HCT116 (cell line): ENCODE data around the gene SNPH. TPM values are rescaled to one million over a fixed set of nuclear protein-coding genes. Genes with fewer than 3 reads are reported as not detected.
"Not testable (repeated sequence)": the region's sequence is repeated elsewhere in the genome, so short reads cannot be mapped to it uniquely, and the experiment has no call there.

Experiments
- ATAC-seq: fragments of 200-7000 bp; cut with Tn5 transposase; 2 replicates; pipeline ENCODE4 v1.9.1; 2020; ENCODE audit warnings: mild to moderate bottlenecking, moderate library complexity
- Bru-seq: library from RNA; stranded (reverse); fragments of 400-500 nt; gene quantifications from one replicate; lab custom pipeline; 2021; lab: Mats Ljungman, UMichigan
- BruChase-seq, 2 experiments: library from RNA; stranded (reverse); fragments of 400-500 nt; gene quantifications; one replicate each; lab custom pipeline; 2021; lab: Mats Ljungman, UMichigan
- BruUV-seq: library from RNA; stranded (reverse); fragments of 400-500 nt; replicated peaks from 2 replicates; lab custom pipeline; 2021; lab: Mats Ljungman, UMichigan
- CTCF ChIA-PET: fragments of 300-600 bp; sonication (Branson Sonifier 250); formaldehyde crosslinking; loops from one replicate; lab custom pipeline; 2021; ENCODE audit warnings: antibody characterized with exemption; lab: Charles Lee
- POLR2A ChIA-PET: fragments of 300-600, 350-600 bp; sonication (Branson Sonifier 250); formaldehyde crosslinking; loops from one replicate; lab custom pipeline; 2021; ENCODE audit warnings: antibody characterized with exemption; lab: Charles Lee
- RAD21 ChIA-PET, 2 experiments: fragments of 300-600 bp; sonication (Branson Sonifier 250); formaldehyde crosslinking; loops; one replicate each; lab custom pipeline; 2023; ENCODE audit warnings: low total read pairs in 2 of 2; ENCODE audit not compliant: uncharacterized antibody in 2 of 2, unreplicated experiment in 2 of 2, low non-redundant PET in 1 of 2; lab: Charles Lee
- DNase-seq: peaks from one replicate; pipeline ENCODE4 v3.0.0-alpha.2; 2010; ENCODE audit warnings: low read depth, low spot score
- H2AFZ ChIP-seq: fragments of 200-600 bp; shearing (Covaris generic), sonication (generic); 2 replicates; pipeline ENCODE4 v1.6.1; 2017; ENCODE audit warnings: low read depth, mixed run types, mixed read lengths, antibody characterized with exemption, low read length; ENCODE audit not compliant: poor library complexity, severe bottlenecking
- H3K27ac ChIP-seq: 2 replicates; pipeline ENCODE4 v1.5.1; 2012; ENCODE audit warnings: low read depth, low read length
- H3K27me3 ChIP-seq: fragments of 200-600 bp; sonication (generic); 2 replicates; pipeline ENCODE4 v1.6.1; 2016; ENCODE audit warnings: mixed run types, low read length, mixed read lengths; ENCODE audit not compliant: insufficient read depth
- H3K36me3 ChIP-seq, 2 experiments: fragments of 200-500 bp in 1 of 2; fragments of 200-600 bp in 1 of 2; sonication (Bioruptor generic) in 1 of 2; sonication (generic) in 1 of 2; 2 replicates each; pipeline versions ENCODE4 v1.5.1 to v1.6.1; 2014 to 2016; ENCODE audit warnings: low read length in 2 of 2, inconsistent platforms in 1 of 2, mixed read lengths in 1 of 2, mixed run types in 1 of 2; ENCODE audit not compliant: insufficient read depth in 2 of 2, control insufficient read depth in 1 of 2
- H3K4me1 ChIP-seq, 2 experiments: fragments of 200-600 bp in 1 of 2; sonication (generic) in 1 of 2; 2 replicates each; pipeline versions ENCODE4 v1.5.1 to v1.6.1; 2012 to 2017; ENCODE audit warnings: low read length in 2 of 2, inconsistent platforms in 1 of 2, mild to moderate bottlenecking in 1 of 2, mixed read lengths in 1 of 2, mixed run types in 1 of 2, moderate library complexity in 1 of 2; ENCODE audit not compliant: insufficient read depth in 2 of 2, control insufficient read depth in 1 of 2
- H3K4me2 ChIP-seq: fragments of 200-600 bp; sonication (generic); 2 replicates; pipeline ENCODE4 v1.6.1; 2017; ENCODE audit warnings: mixed run types, low read length, mixed read lengths
- H3K4me3 ChIP-seq, 2 experiments: fragments of 200-600 bp in 1 of 2; sonication (generic) in 1 of 2; replicated peaks in 1 of 2; 2 replicates each; pipeline ENCODE4 v1.5.1; 2011 to 2016; ENCODE audit warnings: low read length in 2 of 2, control low read depth in 1 of 2, low read depth in 1 of 2, mild to moderate bottlenecking in 1 of 2, mixed read lengths in 1 of 2, mixed run types in 1 of 2
- H3K79me2 ChIP-seq: fragments of 200-600 bp; sonication (generic); 2 replicates; pipeline ENCODE4 v1.6.1; 2017; ENCODE audit warnings: mild to moderate bottlenecking, mixed run types, low read length, moderate library complexity, mixed read lengths; ENCODE audit not compliant: insufficient read depth
- H3K9ac ChIP-seq: fragments of 200-600 bp; sonication (generic); 2 replicates; pipeline ENCODE4 v1.6.1; 2016; ENCODE audit warnings: low read length, mixed read lengths
- H3K9me2 ChIP-seq: fragments of 200-600 bp; sonication (generic), shearing (Covaris generic); 2 replicates; pipeline ENCODE4 v1.6.1; 2017; ENCODE audit warnings: mixed run types, mild to moderate bottlenecking, moderate library complexity; ENCODE audit not compliant: insufficient read depth
- H3K9me3 ChIP-seq, 2 experiments: fragments of 200-500 bp in 1 of 2; fragments of 200-600 bp in 1 of 2; sonication (Bioruptor generic) in 1 of 2; sonication (generic) in 1 of 2; 2 replicates each; pipeline ENCODE4 v1.6.1; 2014 to 2017; ENCODE audit warnings: low read length in 2 of 2, mixed read lengths in 2 of 2, inconsistent platforms in 1 of 2, low read depth in 1 of 2, mild to moderate bottlenecking in 1 of 2, mixed run types in 1 of 2, moderate library complexity in 1 of 2; ENCODE audit not compliant: control insufficient read depth in 1 of 2, insufficient read depth in 1 of 2
- H4K20me1 ChIP-seq: fragments of 200-600 bp; sonication (generic), shearing (Covaris generic); 2 replicates; pipeline ENCODE4 v1.6.1; 2017; ENCODE audit warnings: mixed run types, mild to moderate bottlenecking, moderate library complexity; ENCODE audit not compliant: insufficient read depth
- ATF3 ChIP-seq: IDR thresholded peaks from 2 replicates; pipeline ENCODE4 v1.6.1; 2012
- EGR1 ChIP-seq: IDR thresholded peaks from 2 replicates; pipeline ENCODE4 v1.6.1; 2012; ENCODE audit warnings: low read depth
- FOSL1 ChIP-seq: IDR thresholded peaks from 2 replicates; pipeline ENCODE4 v1.6.1; 2012; ENCODE audit warnings: low read depth
- POLR2AphosphoS5 ChIP-seq: IDR thresholded peaks from 2 replicates; pipeline ENCODE4 v1.6.1; 2011; ENCODE audit warnings: mild to moderate bottlenecking, low read depth, low read length, moderate library complexity
- SIN3A ChIP-seq: IDR thresholded peaks from 2 replicates; pipeline ENCODE4 v1.6.1; 2012; ENCODE audit warnings: low read depth
- SP1 ChIP-seq: IDR thresholded peaks from 2 replicates; pipeline ENCODE4 v1.6.1; 2012; ENCODE audit warnings: low read depth
- TCF7L2 ChIP-seq: IDR thresholded peaks from 2 replicates; pipeline ENCODE4 v1.7.0; 2011; ENCODE audit warnings: borderline replicate concordance, inconsistent platforms; ENCODE audit not compliant: insufficient read depth, insufficient read length; ENCODE audit errors: extremely low read depth
- YY1 ChIP-seq: IDR thresholded peaks from 2 replicates; pipeline ENCODE4 v1.6.1; 2011; ENCODE audit warnings: low read length, low read depth, moderate library complexity, mild to moderate bottlenecking; ENCODE audit not compliant: insufficient replicate concordance; ENCODE audit errors: extremely low read depth
- ZFX ChIP-seq: fragments of 450-650 bp; IDR thresholded peaks from 2 replicates; pipeline ENCODE4 v1.6.1; 2017
- ZNF274 ChIP-seq: fragments of 200-500 bp; sonication (Bioruptor generic); IDR thresholded peaks from 2 replicates; pipeline ENCODE4 v1.6.1; 2014; ENCODE audit warnings: mild to moderate bottlenecking, low read depth, low read length, inconsistent platforms
- intact Hi-C: fragments of 100-400 bp; cut with micrococcal nuclease; formaldehyde crosslinking; loops from 2 replicates; pipeline ENCODE4 v1.10.0; 2022
- long read RNA-seq: library from polyadenylated mRNA; unstranded; transcript quantifications from one replicate; pipeline ENCODE4 v2.0.0, GENCODE V29; 2021; ENCODE audit not compliant: unreplicated experiment
- polyA plus RNA-seq: library from polyadenylated mRNA; unstranded; fragments of >200 nt; gene quantifications from 2 replicates; pipeline ENCODE4 v1.2.1, GENCODE V29; 2012; ENCODE audit warnings: missing spikeins
- total RNA-seq: library from RNA; stranded (reverse); gene quantifications from one replicate; pipeline ENCODE4 v1.2.1, GENCODE V29; 2021; ENCODE audit not compliant: unreplicated experiment
- TF ChIP-seq, protein P1 (sequence below), 3 experiments: fragments of 200-600 bp in 1 of 3; sonication (generic) in 1 of 3; IDR thresholded peaks in 2 of 3; conservative IDR thresholded peaks in 1 of 3; 2 replicates each; pipeline ENCODE4 v1.5.1; 2012 to 2017; ENCODE audit warnings: low read depth in 2 of 3, low read length in 2 of 3, antibody characterized with exemption in 1 of 3, borderline replicate concordance in 1 of 3, control low read depth in 1 of 3, mild to moderate bottlenecking in 1 of 3, mixed read lengths in 1 of 3, mixed run types in 1 of 3, moderate library complexity in 1 of 3; ENCODE audit not compliant: insufficient read depth in 1 of 3

The SNPH gene
- total RNA-seq = 3.2 TPM
- 2.8 TPM in 2 replicates for polyA plus RNA-seq
- percentile 33 among the genes with signal in this experiment for Bru-seq, nascent RNA
- BruChase-seq, experiment 1, labeled RNA remaining after a 6-hour chase = percentile 47 among the genes with signal in this experiment
- BruChase-seq, experiment 2, labeled RNA remaining after a 2-hour chase = percentile 55 among the genes with signal in this experiment
- long read RNA-seq, partial matches to known transcripts = 0 of 8 reads
- long read RNA-seq, other reads (novel, unspliced or antisense) = 8 of 8 reads

GRCh38 chr20:1266167-1266973 lies at the start of gene SNPH:
SNPH (plus strand) TSS chr20:1266294; CDS start chr20:1296240, 29,946 bp downstream.
- TF ChIP-seq FOSL1 = no peak
- TF ChIP-seq POLR2AphosphoS5 = 0 out of 2 replicates have a peak, but pooled peaks have one; percentile 25
- no peak for TF ChIP-seq ATF3
- TF ChIP-seq, protein P1, sequence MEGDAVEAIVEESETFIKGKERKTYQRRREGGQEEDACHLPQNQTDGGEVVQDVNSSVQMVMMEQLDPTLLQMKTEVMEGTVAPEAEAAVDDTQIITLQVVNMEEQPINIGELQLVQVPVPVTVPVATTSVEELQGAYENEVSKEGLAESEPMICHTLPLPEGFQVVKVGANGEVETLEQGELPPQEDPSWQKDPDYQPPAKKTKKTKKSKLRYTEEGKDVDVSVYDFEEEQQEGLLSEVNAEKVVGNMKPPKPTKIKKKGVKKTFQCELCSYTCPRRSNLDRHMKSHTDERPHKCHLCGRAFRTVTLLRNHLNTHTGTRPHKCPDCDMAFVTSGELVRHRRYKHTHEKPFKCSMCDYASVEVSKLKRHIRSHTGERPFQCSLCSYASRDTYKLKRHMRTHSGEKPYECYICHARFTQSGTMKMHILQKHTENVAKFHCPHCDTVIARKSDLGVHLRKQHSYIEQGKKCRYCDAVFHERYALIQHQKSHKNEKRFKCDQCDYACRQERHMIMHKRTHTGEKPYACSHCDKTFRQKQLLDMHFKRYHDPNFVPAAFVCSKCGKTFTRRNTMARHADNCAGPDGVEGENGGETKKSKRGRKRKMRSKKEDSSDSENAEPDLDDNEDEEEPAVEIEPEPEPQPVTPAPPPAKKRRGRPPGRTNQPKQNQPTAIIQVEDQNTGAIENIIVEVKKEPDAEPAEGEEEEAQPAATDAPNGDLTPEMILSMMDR (IDR thresholded peaks at IDR 0.05 in 2 of 3, conservative IDR thresholded peaks at IDR 0.05 in 1 of 3; ENCODE audit: borderline replicate concordance in 1 of 3, insufficient read depth in 1 of 3, low read depth in 2 of 3, low read length in 2 of 3) = no peak
- TF ChIP-seq SIN3A = no peak; the same call in 1 of the 2 replicates
- peak; percentile 50; the same call in 1 of the 2 replicates for TF ChIP-seq ZFX
- no peak for TF ChIP-seq EGR1
- no peak for TF ChIP-seq TCF7L2
- TF ChIP-seq SP1 = peak; percentile 16; the same call in 1 of the 2 replicates
- no peak for TF ChIP-seq YY1
- TF ChIP-seq ZNF274 = no peak
- peak; percentile 93 for ATAC-seq
- H3K4me3 ChIP-seq = peak within 1 kb of the TSS; percentile 57 to 70
- no peaks in the 10 kb centered on the region; the same call in 1 of the 2 replicates for H3K9me2 ChIP-seq
- peak within 1 kb of the TSS; percentile 38; the same call in 1 of the 2 replicates for H3K27ac ChIP-seq
- CTCF ChIA-PET = no interaction called here
- BruUV-seq = no TSS peak
- RAD21 ChIA-PET = interaction anchor here in 1 of 2 experiments (0.6 kb wide), 1 partner anchor 23 kb away, joined by 3 read pairs; no protein-coding TSS in a partner anchor
- no peaks in the 10 kb centered on the region for H3K36me3 ChIP-seq
- peak within 1 kb of the TSS; percentile 75 for H3K4me2 ChIP-seq
- H4K20me1 ChIP-seq = no peaks in the 10 kb centered on the region
- no peaks in the 10 kb centered on the region for H3K9me3 ChIP-seq
- POLR2A ChIA-PET = interaction anchor here (0.6 to 1.4 kb wide), 5 partner anchors 8 to 188 kb away, joined by 3 to 5 read pairs (median 3); no protein-coding TSS in a partner anchor
- H2AFZ ChIP-seq = peak within 1 kb of the TSS; percentile 44
- peak; percentile 53 for DNase-seq
- H3K27me3 ChIP-seq = no peaks in the 10 kb centered on the region
- no peaks in the 10 kb centered on the region for H3K79me2 ChIP-seq
- peaks cover 6 to 21% of the 10 kb centered on the region in 2 experiments; a peak in 3 of 4 replicates for H3K4me1 ChIP-seq
- H3K9ac ChIP-seq = peak within 1 kb of the TSS; percentile 39
- intact Hi-C loops = no loop called here

DNA sequence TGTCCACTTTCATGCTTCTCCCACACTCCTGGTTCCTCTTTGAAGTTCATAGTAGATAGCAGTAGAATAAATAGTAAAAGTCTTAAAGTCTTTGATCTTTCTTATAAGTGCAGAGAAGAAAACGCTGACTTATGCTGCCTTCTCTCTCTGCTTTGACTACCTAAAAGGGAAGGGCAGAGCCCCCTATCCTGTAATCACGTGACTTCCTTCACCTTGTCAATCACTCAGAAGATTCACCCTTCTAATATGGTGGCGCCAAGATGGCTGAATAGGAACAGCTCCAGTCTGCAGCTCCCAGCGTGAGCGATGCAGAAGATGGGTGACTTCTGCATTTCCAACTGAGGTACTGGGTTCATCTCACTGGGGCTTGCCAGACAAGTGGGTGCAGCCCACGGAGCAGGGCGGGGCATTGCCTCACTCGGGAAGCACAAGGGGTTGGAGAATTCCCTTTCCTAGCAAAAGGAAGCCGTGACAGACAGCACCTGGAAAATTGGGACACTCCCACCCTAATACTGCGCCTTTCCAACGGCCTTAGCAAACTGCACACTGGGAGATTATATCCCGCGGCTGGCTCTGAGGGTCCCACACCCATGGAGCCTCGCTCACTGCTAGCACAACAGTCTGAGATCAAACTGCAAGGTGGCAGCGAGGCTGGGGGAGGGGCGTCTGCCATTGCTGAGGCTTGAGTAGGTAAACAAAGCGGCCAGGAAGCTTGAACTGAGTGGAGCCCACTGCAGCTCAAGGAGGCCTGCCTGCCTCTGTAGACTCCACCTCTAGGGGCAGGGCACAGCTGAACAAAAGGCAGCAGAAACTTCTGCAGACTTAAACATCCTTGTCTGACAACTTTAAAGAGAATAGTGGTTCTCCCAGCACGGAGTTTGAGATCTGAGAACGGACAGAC lies 49.3 kb upstream of the SNPH start:
- H3K27ac ChIP-seq, H3K9ac ChIP-seq, H3K4me3 ChIP-seq, POLR2A ChIA-PET, ATAC-seq, H3K79me2 ChIP-seq, RAD21 ChIA-PET, H3K27me3 ChIP-seq, H2AFZ ChIP-seq, CTCF ChIA-PET, H3K9me3 ChIP-seq, BruUV-seq, H3K36me3 ChIP-seq, H3K4me2 ChIP-seq, H3K9me2 ChIP-seq, H4K20me1 ChIP-seq, DNase-seq: not testable (repeated sequence)
- intact Hi-C loops = loop anchor here (10.0 kb wide), 3 partner anchors 102 to 248 kb away; partner anchors contain the start of genes NSFL1C and PSMF1
- H3K4me1 ChIP-seq = peaks cover 6 to 19% of the 10 kb centered on the region in 2 experiments; a peak in 3 of 4 replicates
